H1 (cell line): ENCODE data around the gene CCDC171. TPM values are rescaled to one million over a fixed set of nuclear protein-coding genes. Genes with fewer than 3 reads are reported as not detected.

ENCODE experiments used
- CTCF ChIA-PET: fragments of 300-600 bp; sonication (Branson Sonifier 250); formaldehyde crosslinking; loops from one replicate; lab custom pipeline; 2021; ENCODE audit not compliant: partially characterized antibody; lab: Charles Lee
- POLR2A ChIA-PET: fragments of 300-600 bp; sonication (Branson Sonifier 250); formaldehyde crosslinking; loops from one replicate; lab custom pipeline; 2021; ENCODE audit warnings: inconsistent platforms; ENCODE audit not compliant: partially characterized antibody; lab: Charles Lee
- DNase-seq, 2 experiments: peaks; one replicate each; pipeline versions ENCODE4 v3.0.0 to v3.0.0-alpha.2; 2010 to 2022; ENCODE audit warnings: low spot score in 2 of 2, low read depth in 1 of 2, mixed read lengths in 1 of 2
- FAIRE-seq: peaks from 2 replicates; lab custom pipeline; 2011; peaks lifted over from hg19 to GRCh38; lab: Jason Lieb, UNC
- H2AFZ ChIP-seq: 2 replicates; pipeline ENCODE4 v1.8.1; 2012; ENCODE audit warnings: low read length, inconsistent platforms
- H2AK5ac ChIP-seq: 2 replicates; pipeline ENCODE4 v1.6.1; 2013; ENCODE audit warnings: low read depth, low read length
- H2BK120ac ChIP-seq: replicated peaks from 2 replicates; pipeline ENCODE3; 2013; ENCODE audit warnings: low read depth, low read length, inconsistent platforms
- H2BK12ac ChIP-seq: 2 replicates; pipeline ENCODE4 v1.6.1; 2013; ENCODE audit warnings: low read depth, low read length
- H2BK15ac ChIP-seq: 2 replicates; pipeline ENCODE4 v1.6.1; 2013; ENCODE audit warnings: low read length
- H2BK20ac ChIP-seq: 2 replicates; pipeline ENCODE4 v1.6.1; 2013; ENCODE audit warnings: low read length
- H2BK5ac ChIP-seq: 2 replicates; pipeline ENCODE4 v1.6.1; 2013; ENCODE audit warnings: low read depth, low read length
- H3K14ac ChIP-seq: 2 replicates; pipeline ENCODE4 v1.6.1; 2013; ENCODE audit warnings: inconsistent platforms; ENCODE audit not compliant: insufficient read length
- H3K18ac ChIP-seq: 2 replicates; pipeline ENCODE4 v1.6.1; 2013; ENCODE audit warnings: low read length; ENCODE audit errors: extremely low read depth
- H3K23ac ChIP-seq: 2 replicates; pipeline ENCODE4 v1.6.1; 2013; ENCODE audit warnings: inconsistent platforms; ENCODE audit not compliant: insufficient read length
- H3K23me2 ChIP-seq: 2 replicates; pipeline ENCODE4 v1.6.1; 2013; ENCODE audit warnings: low read depth, low read length
- H3K27ac ChIP-seq: 2 replicates; pipeline ENCODE4 v1.6.1; 2011; ENCODE audit warnings: low read depth, low read length, inconsistent platforms
- H3K27me3 ChIP-seq, 4 experiments: replicated peaks in 1 of 4; 1 replicate in 1 of 4; 2 replicates in 3 of 4; pipeline versions ENCODE4 v1.6.1 to v1.8.1; 2011 to 2013; ENCODE audit warnings: low read length in 3 of 4, mild to moderate bottlenecking in 3 of 4, inconsistent platforms in 2 of 4, mixed read lengths in 2 of 4, moderate library complexity in 1 of 4; ENCODE audit not compliant: control insufficient read depth in 3 of 4, insufficient read depth in 3 of 4; ENCODE audit errors: extremely low read depth in 1 of 4
- H3K36me3 ChIP-seq, 4 experiments: 2 replicates each; pipeline versions ENCODE4 v1.6.1 to v1.8.1; 2011 to 2013; ENCODE audit warnings: mild to moderate bottlenecking in 4 of 4, low read length in 3 of 4, moderate library complexity in 2 of 4, control low read depth in 1 of 4, inconsistent platforms in 1 of 4; ENCODE audit not compliant: insufficient read depth in 4 of 4, control insufficient read depth in 2 of 4
- H3K4ac ChIP-seq: replicated peaks from 2 replicates; pipeline ENCODE3; 2013; ENCODE audit warnings: low read length, low read depth, mixed read lengths, inconsistent platforms; ENCODE audit not compliant: insufficient read length
- H3K4me1 ChIP-seq, 4 experiments: replicated peaks in 1 of 4; 1 replicate in 1 of 4; 2 replicates in 3 of 4; pipeline versions ENCODE4 v1.6.1 to v1.8.1; 2011 to 2013; ENCODE audit warnings: low read length in 3 of 4, inconsistent platforms in 2 of 4, mixed read lengths in 1 of 4; ENCODE audit not compliant: insufficient read depth in 4 of 4, control insufficient read depth in 3 of 4
- H3K4me2 ChIP-seq, 2 experiments: 2 replicates each; pipeline versions ENCODE4 v1.6.1 to v1.8.1; 2011 to 2013; ENCODE audit warnings: low read depth in 2 of 2, low read length in 2 of 2, control low read depth in 1 of 2, inconsistent platforms in 1 of 2, mild to moderate bottlenecking in 1 of 2; ENCODE audit not compliant: insufficient read depth in 1 of 2
- H3K4me3 ChIP-seq, 4 experiments: fragments of 200-600, 300-600 bp in 1 of 4; sonication (generic), shearing (Covaris generic), sonication (Bioruptor Twin) in 1 of 4; 2 replicates each; pipeline versions ENCODE4 v1.5.1 to v1.8.1; 2011 to 2016; ENCODE audit warnings: low read length in 4 of 4, low read depth in 3 of 4, control low read depth in 2 of 4, inconsistent platforms in 2 of 4, mild to moderate bottlenecking in 2 of 4, mixed read lengths in 1 of 4, moderate library complexity in 1 of 4; ENCODE audit not compliant: insufficient read depth in 2 of 4; ENCODE audit errors: extremely low read depth in 1 of 4
- H3K56ac ChIP-seq: replicated peaks from 2 replicates; pipeline ENCODE3; 2013; ENCODE audit warnings: low read depth, mild to moderate bottlenecking, mixed read lengths, low read length, inconsistent platforms; ENCODE audit not compliant: insufficient read length
- H3K79me1 ChIP-seq: 2 replicates; pipeline ENCODE4 v1.6.1; 2013; ENCODE audit warnings: low read depth, low read length, control low read depth
- H3K79me2 ChIP-seq, 2 experiments: 2 replicates each; pipeline versions ENCODE4 v1.6.1 to v1.8.1; 2012 to 2013; ENCODE audit warnings: low read length in 2 of 2, mild to moderate bottlenecking in 2 of 2, inconsistent platforms in 1 of 2; ENCODE audit not compliant: insufficient read depth in 2 of 2, control insufficient read depth in 1 of 2
- H3K9ac ChIP-seq, 4 experiments: replicated peaks in 1 of 4; 1 replicate in 1 of 4; 2 replicates in 3 of 4; pipeline versions ENCODE4 v1.6.1 to v1.8.1; 2011 to 2013; ENCODE audit warnings: low read depth in 3 of 4, low read length in 3 of 4, control low read depth in 2 of 4, mild to moderate bottlenecking in 2 of 4, moderate library complexity in 2 of 4, inconsistent platforms in 1 of 4; ENCODE audit errors: extremely low read depth in 1 of 4
- H3K9me3 ChIP-seq, 2 experiments: 2 replicates each; pipeline versions ENCODE4 v1.6.1 to v1.8.1; 2012 to 2013; ENCODE audit warnings: mild to moderate bottlenecking in 2 of 2, moderate library complexity in 2 of 2, control low read depth in 1 of 2, inconsistent platforms in 1 of 2, low read depth in 1 of 2, low read length in 1 of 2, mixed read lengths in 1 of 2; ENCODE audit not compliant: insufficient read depth in 2 of 2
- H4K20me1 ChIP-seq, 2 experiments: replicated peaks in 1 of 2; 2 replicates each; pipeline versions ENCODE3 to v1.8.1; 2011 to 2013; ENCODE audit warnings: inconsistent platforms in 2 of 2, low read length in 2 of 2, mild to moderate bottlenecking in 1 of 2; ENCODE audit not compliant: insufficient read depth in 2 of 2, control insufficient read depth in 1 of 2
- H4K5ac ChIP-seq: 2 replicates; pipeline ENCODE4 v1.6.1; 2013; ENCODE audit warnings: low read length, low read depth, mixed read lengths, inconsistent platforms; ENCODE audit not compliant: insufficient read length
- H4K8ac ChIP-seq: 2 replicates; pipeline ENCODE4 v1.8.0; 2013; ENCODE audit warnings: mild to moderate bottlenecking, moderate library complexity, low read length, inconsistent platforms; ENCODE audit not compliant: insufficient read depth; ENCODE audit errors: extremely low read depth
- H4K91ac ChIP-seq: replicated peaks from 2 replicates; pipeline ENCODE3; 2013; ENCODE audit warnings: low read length, mixed read lengths, inconsistent platforms; ENCODE audit not compliant: insufficient read length
- CBX5 ChIP-seq: fragments of 300-800, 300-1000 bp; sonication (generic); IDR thresholded peaks from 2 replicates; pipeline ENCODE4 v1.7.1; 2016; ENCODE audit warnings: antibody characterized with exemption, low read length, low read depth
- RAD21 ChIP-seq, 2 experiments: IDR thresholded peaks in 1 of 2; conservative IDR thresholded peaks in 1 of 2; 2 replicates each; pipeline ENCODE4 v1.6.1; 2011; ENCODE audit warnings: low read depth in 2 of 2, low read length in 2 of 2, improper control_type of control experiment in 1 of 2, inconsistent platforms in 1 of 2, mild to moderate bottlenecking in 1 of 2, moderate library complexity in 1 of 2
- SP4 ChIP-seq: IDR thresholded peaks from 2 replicates; pipeline ENCODE4 v1.6.1; 2012; ENCODE audit warnings: low read length, inconsistent platforms
- SRF ChIP-seq: IDR thresholded peaks from 2 replicates; pipeline ENCODE4 v1.6.1; 2011; ENCODE audit warnings: mild to moderate bottlenecking, low read depth, low read length, moderate library complexity
- TAF7 ChIP-seq: optimal IDR thresholded peaks from 2 replicates; pipeline ENCODE3; 2011; ENCODE audit warnings: low read depth, mild to moderate bottlenecking, inconsistent platforms, low read length, moderate library complexity, borderline replicate concordance
- USF2 ChIP-seq: IDR thresholded peaks from 2 replicates; pipeline ENCODE4 v1.6.1; 2011; ENCODE audit warnings: low read length, improper control_type of control experiment
- WGBS, 2 experiments: shearing (Covaris generic) in 1 of 2; methylation state at CpG; one replicate each; pipeline versions ENCODE4 v1.1.6 to v1.1.7; 2013 to 2015; ENCODE audit warnings: low lambda C conversion rate in 2 of 2, mixed read lengths in 2 of 2, inconsistent platforms in 1 of 2, low coverage in 1 of 2, missing lambda C conversion rate in 1 of 2; ENCODE audit not compliant: insufficient replicate concordance in 2 of 2, insufficient coverage in 1 of 2, insufficient read length in 1 of 2; ENCODE audit errors: extremely low coverage in 1 of 2, missing lambda C conversion rate in 1 of 2; 5-methylcytosine and 5-hydroxymethylcytosine counted together
- polyA plus RNA-seq, 7 experiments: library from polyadenylated mRNA; depleted of rRNA in 3 of 7; stranded (reverse) in 5 of 7; unstranded in 2 of 7; fragments of >200 nt in 5 of 7; fragments of 200-250 nt in 2 of 7; gene quantifications; 1 replicate in 5 of 7; 2 replicates in 1 of 7; 4 replicates in 1 of 7; pipeline versions ENCODE4 v1.2.1 to v1.2.3, GENCODE V29; 2011 to 2013; ENCODE audit warnings: missing spikeins in 2 of 7, mixed read lengths in 2 of 7
- total RNA-seq: library from RNA; stranded (reverse); fragmentation: NEBNext Ultra II Directional; extraction: Animal tissue kit (Norgen Biotek cat#: 25700); gene quantifications from 2 replicates; pipeline ENCODE4 v1.2.1, GENCODE V29; 2021

Gene CCDC171
- total and polyA plus RNA-seq, 2 of the 8 experiments (the other 6 are each of a cell fraction or from before 2014, with no cell fraction given): 0.83 to 2.3 TPM

- DNase-seq (no peak), FAIRE-seq (peak; percentile 52)
- Histone ChIP-seq H3K18ac (no peak overlapping the region), H2AK5ac (no peak overlapping the region), H2BK120ac (no peak overlapping the region), H3K36me3 (no peaks in the 10 kb centered on the region; a peak in 1 of 8 replicates), H3K79me2 (no peaks in the 10 kb centered on the region), H3K9ac (no peak overlapping the region), H4K5ac (no peak overlapping the region), H2AFZ (no peak overlapping the region), H3K27me3 (no peaks in the 10 kb centered on the region), H4K91ac (no peak overlapping the region), H2BK12ac (no peak overlapping the region), H3K4me3 (no peak overlapping the region), H3K27ac (no peak overlapping the region), H4K8ac (no peak overlapping the region), H3K79me1 (no peaks in the 10 kb centered on the region), H3K9me3 (peaks cover 8 to 13% of the 10 kb centered on the region in 2 experiments), H3K4me2 (no peak overlapping the region), H2BK15ac (no peak overlapping the region), H3K4ac (no peak overlapping the region), H3K23me2 (no peaks in the 10 kb centered on the region), H4K20me1 (no peaks in the 10 kb centered on the region), H3K56ac (no peak overlapping the region)
- CTCF ChIA-PET: interaction anchor here (0.6 to 1.8 kb wide), 11 partner anchors 13 to 254 kb away, joined by 3 to 12 read pairs (median 4); no protein-coding TSS in a partner anchor
- 71% methylated on average over 1 of the region's 1 CpG; no CpG with 5 or more reads in 1 of the 2 experiments for WGBS, 2 experiments
- TF ChIP-seq SP4 (no peak), CBX5 (no peak), USF2 (no peak), TAF7 (no peak), RAD21 (IDR thresholded peaks at IDR 0.05 in 1 of 2, conservative IDR thresholded peaks at IDR 0.05 in 1 of 2; ENCODE audit: low read depth in 2 of 2, low read length in 2 of 2) (no peak), SRF (no peak)
- TF ChIP-seq, all 59 proteins: peak for 0
- Histone ChIP-seq H3K4me1 (no peaks in the 10 kb centered on the region; a peak in 1 of 7 replicates), H3K14ac (no peak overlapping the region), H2BK5ac (no peak overlapping the region), H2BK20ac (no peak overlapping the region), H3K23ac (no peak overlapping the region)
- POLR2A ChIA-PET: interaction anchor here (0.9 kb wide), 1 partner anchor 179 kb away, joined by 4 read pairs; no protein-coding TSS in a partner anchor
These were observed 88.4 kb downstream of the CCDC171 start for GRCh38 chr9:15641291-15641690.
